CD4-positive, CD25-positive, alpha-beta regulatory T cell (primary cell): ENCODE measurements around the gene GPR141. TPM values are rescaled to one million over a fixed set of nuclear protein-coding genes. Genes with fewer than 3 reads are reported as not detected.

Experiments used
- ATAC-seq, 2 donors: fragments of 150-1000 bp; cut with Tn5 transposase; one replicate each; pipeline ENCODE4 v1.10.0; 2021; ENCODE audit warnings: low read depth in 2 of 2, moderate number of reproducible peaks in 2 of 2, moderate library complexity in 1 of 2
- DNase-seq, 3 donors: peaks; one replicate each; pipeline versions ENCODE4 v3.0.0 to v3.0.0-alpha.2; 2012 to 2022; ENCODE audit warnings: mixed read lengths in 1 of 3
- H3K27ac ChIP-seq: one replicate; pipeline ENCODE4 v1.7.0; 2013; ENCODE audit warnings: mild to moderate bottlenecking, low read length; ENCODE audit not compliant: insufficient read depth, poor library complexity, severe bottlenecking
- H3K27me3 ChIP-seq: one replicate; pipeline ENCODE4 v1.7.0; 2013; ENCODE audit warnings: low read length; ENCODE audit not compliant: control insufficient read depth, insufficient read depth
- H3K36me3 ChIP-seq: one replicate; pipeline ENCODE4 v1.7.0; 2013; ENCODE audit warnings: mild to moderate bottlenecking, low read length, moderate library complexity; ENCODE audit not compliant: control insufficient read depth, insufficient read depth
- H3K4me1 ChIP-seq: 2 replicates; pipeline ENCODE4 v1.7.0; 2013; ENCODE audit warnings: mild to moderate bottlenecking, low read length; ENCODE audit not compliant: insufficient read depth, control insufficient read depth, poor library complexity, severe bottlenecking
- H3K4me3 ChIP-seq: one replicate; pipeline ENCODE4 v1.7.0; 2013; ENCODE audit warnings: low read depth, mild to moderate bottlenecking, low read length, moderate library complexity
- H3K9me3 ChIP-seq, 2 experiments: 1 replicate in 1 of 2; 2 replicates in 1 of 2; pipeline ENCODE4 v1.7.0; 2013; ENCODE audit warnings: low read length in 2 of 2, mild to moderate bottlenecking in 1 of 2, moderate library complexity in 1 of 2; ENCODE audit not compliant: control insufficient read depth in 2 of 2
- H3K27ac Mint-ChIP-seq, 3 donors: one replicate each; pipeline ENCODE4 v1.8.0; 2020 to 2022; ENCODE audit warnings: mild to moderate bottlenecking in 3 of 3, mixed read lengths in 3 of 3, moderate library complexity in 2 of 3
- H3K27me3 Mint-ChIP-seq: one replicate; pipeline ENCODE4 v1.8.0; 2022; ENCODE audit warnings: mild to moderate bottlenecking, mixed read lengths
- H3K36me3 Mint-ChIP-seq: one replicate; pipeline ENCODE4 v1.8.0; 2020; ENCODE audit warnings: mixed read lengths
- H3K4me1 Mint-ChIP-seq, 4 donors: one replicate each; pipeline ENCODE4 v1.8.0; 2020 to 2022; ENCODE audit warnings: mixed read lengths in 4 of 4, mild to moderate bottlenecking in 1 of 4
- H3K4me3 Mint-ChIP-seq, 4 donors: one replicate each; pipeline ENCODE4 v1.8.0; 2020 to 2022; ENCODE audit warnings: mild to moderate bottlenecking in 4 of 4, mixed read lengths in 4 of 4, moderate library complexity in 3 of 4
- H3K9me3 Mint-ChIP-seq, 7 donors: one replicate each; pipeline ENCODE4 v1.8.0; 2020 to 2022; ENCODE audit warnings: mixed read lengths in 7 of 7, mild to moderate bottlenecking in 3 of 7, moderate library complexity in 2 of 7
- polyA plus RNA-seq, 4 donors: library from polyadenylated mRNA; unstranded; fragments of 300-500 nt; fragmentation: Illumina TruSeq; gene quantifications; one replicate each; pipeline ENCODE4 v1.2.3, GENCODE V29; 2021
- total RNA-seq: library from RNA; stranded (reverse); gene quantifications from one replicate; pipeline ENCODE4 v1.2.3, GENCODE V29; 2022

The GPR141 gene
- total and polyA plus RNA-seq, 5 donors from 2014 or later = not detected

DNA sequence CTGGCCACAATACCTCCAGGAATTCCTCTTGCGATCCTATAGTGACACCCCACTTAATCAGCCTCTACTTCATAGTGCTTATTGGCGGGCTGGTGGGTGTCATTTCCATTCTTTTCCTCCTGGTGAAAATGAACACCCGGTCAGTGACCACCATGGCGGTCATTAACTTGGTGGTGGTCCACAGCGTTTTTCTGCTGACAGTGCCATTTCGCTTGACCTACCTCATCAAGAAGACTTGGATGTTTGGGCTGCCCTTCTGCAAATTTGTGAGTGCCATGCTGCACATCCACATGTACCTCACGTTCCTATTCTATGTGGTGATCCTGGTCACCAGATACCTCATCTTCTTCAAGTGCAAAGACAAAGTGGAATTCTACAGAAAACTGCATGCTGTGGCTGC is 56.8 kb downstream of the GPR141 start:
- Histone ChIP-seq H3K4me3 (no peak overlapping the region), H3K4me1 (no peaks in the 10 kb centered on the region), H3K27ac (no peak overlapping the region), H3K9me3 (no peaks in the 10 kb centered on the region), H3K36me3 (no peaks in the 10 kb centered on the region), H3K27me3 (no peaks in the 10 kb centered on the region)
- H3K36me3 Mint-ChIP-seq = no peaks in the 10 kb centered on the region
- H3K27ac Mint-ChIP-seq = no peak overlapping the region
- H3K4me1 Mint-ChIP-seq = no peaks in the 10 kb centered on the region
- no peaks in the 10 kb centered on the region for H3K27me3 Mint-ChIP-seq
- peaks cover 0 to 3% (median 0%) of the 10 kb centered on the region in 7 donors for H3K9me3 Mint-ChIP-seq
- ATAC-seq (no peak), DNase-seq (no peak)
- H3K4me3 Mint-ChIP-seq = no peak overlapping the region

DNA sequence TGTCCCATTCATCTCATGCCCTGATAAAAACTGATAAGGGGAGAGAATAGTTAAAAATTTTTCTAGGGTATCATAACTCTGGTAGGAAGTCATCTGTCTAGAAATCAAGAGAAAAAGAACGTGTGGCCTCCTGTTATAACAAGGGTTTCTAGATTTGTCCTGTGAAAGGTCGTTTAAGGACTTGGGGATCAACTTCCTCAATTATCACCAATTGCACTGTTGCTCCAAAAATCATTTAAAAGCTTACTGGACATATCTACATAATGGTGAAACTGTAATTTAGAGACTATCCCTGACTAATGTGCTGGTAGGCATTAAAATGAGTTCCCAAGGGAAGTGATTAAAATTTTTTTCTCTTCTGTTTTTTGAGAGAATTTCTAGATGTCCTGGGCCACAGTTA is 58.2 kb downstream of the GPR141 start:
- Mint-ChIP-seq H3K27me3 (no peaks in the 10 kb centered on the region), H3K4me1 (no peaks in the 10 kb centered on the region), H3K4me3 (no peak overlapping the region), H3K36me3 (no peaks in the 10 kb centered on the region), H3K27ac (no peak overlapping the region), H3K9me3 (peaks cover 0 to 3% (median 0%) of the 10 kb centered on the region in 7 donors)
- Histone ChIP-seq H3K9me3 (no peaks in the 10 kb centered on the region), H3K27me3 (no peaks in the 10 kb centered on the region), H3K4me1 (no peaks in the 10 kb centered on the region), H3K36me3 (no peaks in the 10 kb centered on the region), H3K27ac (no peak overlapping the region), H3K4me3 (no peak overlapping the region)
- no peak for ATAC-seq
- no peak for DNase-seq

DNA sequence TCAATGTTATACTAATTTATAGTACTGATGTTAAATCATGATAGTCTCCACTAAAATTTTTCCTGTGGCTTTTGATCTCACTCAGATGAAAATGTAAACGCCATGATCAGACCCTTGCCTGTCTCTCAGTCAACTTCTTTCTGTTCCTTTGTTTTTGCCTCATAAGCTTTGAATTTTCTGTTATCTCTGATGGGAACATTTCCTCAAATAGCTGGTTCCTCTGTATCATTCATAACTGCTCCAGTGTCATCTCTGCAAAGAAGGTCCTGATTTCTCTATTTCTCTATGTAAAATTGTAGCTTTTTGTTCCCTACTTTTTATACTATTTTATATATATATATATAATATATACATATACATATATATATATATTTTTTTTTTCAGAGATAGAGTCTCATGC is 67.5 kb downstream of the GPR141 start:
- ATAC-seq (no peak), DNase-seq (no peak)
- no peak overlapping the region for H3K4me3 ChIP-seq
- H3K4me3 Mint-ChIP-seq = no peak overlapping the region
- H3K4me1 ChIP-seq = no peaks in the 10 kb centered on the region
- peaks cover 5% of the 10 kb centered on the region for H3K27me3 Mint-ChIP-seq
- H3K4me1 Mint-ChIP-seq = no peaks in the 10 kb centered on the region
- H3K36me3 Mint-ChIP-seq = no peaks in the 10 kb centered on the region
- H3K9me3 ChIP-seq = no peaks in the 10 kb centered on the region
- no peak overlapping the region for H3K27ac Mint-ChIP-seq
- no peaks in the 10 kb centered on the region for H3K36me3 ChIP-seq
- peaks cover 0 to 2% (median 0%) of the 10 kb centered on the region in 7 donors for H3K9me3 Mint-ChIP-seq
- no peaks in the 10 kb centered on the region for H3K27me3 ChIP-seq
- H3K27ac ChIP-seq = no peak overlapping the region

DNA sequence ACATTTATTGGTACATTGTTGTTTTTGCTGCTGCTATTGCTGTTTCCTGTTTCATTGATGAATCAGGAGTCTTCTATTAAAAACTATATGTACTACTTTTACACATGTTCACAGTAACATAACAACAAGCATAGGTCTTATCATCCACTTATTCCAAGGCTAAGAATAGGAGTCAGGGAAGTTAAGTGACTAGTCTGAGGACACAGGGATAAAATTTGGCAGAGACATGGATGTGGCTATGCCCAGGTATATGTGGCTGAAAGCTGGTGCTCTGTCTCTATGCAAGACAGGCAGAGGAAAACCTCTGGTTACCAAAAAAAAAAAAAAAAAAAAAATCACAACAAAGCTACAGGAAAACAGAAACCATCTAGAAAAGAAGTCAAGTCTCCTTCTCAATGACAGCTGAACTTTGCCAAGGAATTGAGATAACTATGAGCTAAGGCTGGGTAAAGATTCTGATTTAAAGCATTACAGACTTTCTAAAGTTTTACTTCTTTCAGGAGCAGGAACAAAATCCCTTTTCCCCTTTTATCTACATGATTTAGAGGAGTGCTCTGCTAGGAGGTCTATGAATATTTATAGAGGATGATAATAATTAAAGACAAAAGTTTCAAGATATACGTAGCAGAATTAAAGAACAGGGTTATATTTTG is 70.0 kb downstream of the GPR141 start:
- Histone ChIP-seq H3K27me3 (no peaks in the 10 kb centered on the region), H3K4me3 (no peak overlapping the region), H3K9me3 (no peaks in the 10 kb centered on the region), H3K36me3 (no peaks in the 10 kb centered on the region), H3K27ac (no peak overlapping the region), H3K4me1 (no peaks in the 10 kb centered on the region)
- DNase-seq = no peak
- Mint-ChIP-seq H3K27ac (no peak overlapping the region), H3K36me3 (no peaks in the 10 kb centered on the region), H3K9me3 (peaks cover 0 to 2% (median 0%) of the 10 kb centered on the region in 7 donors), H3K4me3 (no peak overlapping the region), H3K4me1 (no peaks in the 10 kb centered on the region), H3K27me3 (peaks cover 9% of the 10 kb centered on the region)
- no peak for ATAC-seq

DNA sequence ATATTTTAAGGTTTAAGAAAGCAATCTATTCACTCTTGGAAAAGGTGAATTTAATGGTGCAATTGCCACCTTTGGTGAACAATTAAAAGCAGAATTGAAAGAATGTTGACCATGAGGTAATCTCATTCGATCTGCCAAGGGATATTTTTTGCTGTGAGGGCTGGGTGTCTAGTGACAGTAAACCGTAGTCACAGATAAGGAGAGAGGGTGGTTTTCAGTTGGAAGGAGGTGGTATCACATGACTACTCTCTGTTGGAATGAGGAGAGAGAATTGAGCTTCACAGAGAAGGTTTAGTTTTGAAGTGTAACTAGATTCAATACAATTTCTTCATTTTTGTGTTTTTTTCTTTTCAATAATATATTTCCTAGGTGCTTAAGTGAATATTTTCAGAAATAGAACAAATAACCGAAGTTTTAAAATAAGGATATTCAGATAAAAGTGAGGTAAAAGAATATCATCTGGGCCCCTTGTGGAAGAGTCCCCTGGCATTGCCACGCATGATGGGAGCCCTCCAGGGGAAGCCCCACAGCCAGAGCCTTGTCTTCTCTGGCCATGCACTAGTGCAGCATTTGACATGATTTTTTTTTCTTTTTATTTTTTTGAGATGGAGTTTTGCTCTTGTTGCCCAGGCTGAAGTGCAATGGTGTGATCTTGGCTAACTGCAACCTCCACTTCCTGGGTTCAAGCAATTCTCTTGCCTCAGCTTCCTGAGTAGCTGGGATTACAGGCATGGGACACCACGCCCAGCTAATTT is 73.4 kb downstream of the GPR141 start:
- Histone ChIP-seq H3K4me1 (no peaks in the 10 kb centered on the region), H3K27me3 (no peaks in the 10 kb centered on the region), H3K4me3 (no peak overlapping the region), H3K36me3 (no peaks in the 10 kb centered on the region), H3K27ac (no peak overlapping the region), H3K9me3 (no peaks in the 10 kb centered on the region)
- no peaks in the 10 kb centered on the region for H3K9me3 Mint-ChIP-seq
- DNase-seq (no peak), ATAC-seq (no peak)
- no peak overlapping the region for H3K4me3 Mint-ChIP-seq
- no peak overlapping the region for H3K27ac Mint-ChIP-seq
- H3K36me3 Mint-ChIP-seq = no peaks in the 10 kb centered on the region
- H3K4me1 Mint-ChIP-seq = no peaks in the 10 kb centered on the region
- H3K27me3 Mint-ChIP-seq = peaks cover 9% of the 10 kb centered on the region

DNA sequence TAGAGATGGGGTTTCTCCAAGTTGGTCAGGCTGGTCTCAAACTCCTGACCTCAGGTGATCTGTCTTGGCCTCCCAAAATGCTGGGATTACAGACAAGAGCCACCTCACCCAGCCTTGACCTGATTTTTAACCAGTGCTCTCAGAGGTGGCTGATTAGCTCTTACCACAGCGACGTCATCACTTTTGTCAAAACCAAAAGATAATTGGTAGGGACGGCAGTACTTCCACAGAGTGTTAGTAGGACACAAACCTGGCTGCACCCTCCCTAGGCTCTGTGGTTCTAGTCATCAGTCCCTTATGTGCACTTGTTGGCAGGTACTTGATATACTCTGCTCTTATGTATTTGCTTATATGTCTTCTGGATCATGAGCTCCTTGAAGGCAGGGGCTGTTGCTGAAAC is 74.0 kb downstream of the GPR141 start:
- Histone ChIP-seq H3K36me3 (no peaks in the 10 kb centered on the region), H3K27me3 (no peaks in the 10 kb centered on the region), H3K27ac (no peak overlapping the region), H3K9me3 (no peaks in the 10 kb centered on the region), H3K4me1 (no peaks in the 10 kb centered on the region), H3K4me3 (no peak overlapping the region)
- H3K4me1 Mint-ChIP-seq = no peaks in the 10 kb centered on the region
- DNase-seq = no peak
- H3K36me3 Mint-ChIP-seq = no peaks in the 10 kb centered on the region
- H3K4me3 Mint-ChIP-seq = no peak overlapping the region
- H3K27me3 Mint-ChIP-seq = peaks cover 9% of the 10 kb centered on the region
- H3K27ac Mint-ChIP-seq = no peak overlapping the region
- no peak for ATAC-seq
- no peaks in the 10 kb centered on the region for H3K9me3 Mint-ChIP-seq

DNA sequence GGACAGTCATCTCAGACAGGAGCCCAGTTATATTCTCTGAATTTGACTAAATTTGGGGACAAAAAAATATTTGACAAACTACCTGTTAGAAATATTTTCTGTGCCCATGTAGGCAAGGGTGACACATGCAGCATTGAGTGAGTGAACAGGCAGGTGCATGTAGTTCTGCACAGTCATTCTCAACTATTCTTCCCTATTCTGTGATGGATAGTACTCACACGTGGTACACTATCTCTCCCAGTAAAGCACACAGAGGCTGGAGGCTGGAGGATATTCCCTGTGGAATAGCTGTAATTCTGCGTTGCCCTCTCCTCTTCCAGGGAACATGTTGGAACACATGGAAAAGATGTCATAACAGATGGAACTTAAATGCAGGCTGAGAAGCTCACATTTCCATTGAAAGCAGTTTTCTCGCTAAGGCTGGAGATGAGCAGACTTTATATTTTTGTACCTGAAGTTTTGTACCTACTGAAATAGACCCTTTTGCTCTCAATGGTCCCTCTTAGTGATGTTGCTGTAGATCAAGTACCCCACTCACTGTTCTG is 75.0 kb downstream of the GPR141 start:
- H3K9me3 ChIP-seq = no peaks in the 10 kb centered on the region
- H3K27ac Mint-ChIP-seq = no peak overlapping the region

DNA sequence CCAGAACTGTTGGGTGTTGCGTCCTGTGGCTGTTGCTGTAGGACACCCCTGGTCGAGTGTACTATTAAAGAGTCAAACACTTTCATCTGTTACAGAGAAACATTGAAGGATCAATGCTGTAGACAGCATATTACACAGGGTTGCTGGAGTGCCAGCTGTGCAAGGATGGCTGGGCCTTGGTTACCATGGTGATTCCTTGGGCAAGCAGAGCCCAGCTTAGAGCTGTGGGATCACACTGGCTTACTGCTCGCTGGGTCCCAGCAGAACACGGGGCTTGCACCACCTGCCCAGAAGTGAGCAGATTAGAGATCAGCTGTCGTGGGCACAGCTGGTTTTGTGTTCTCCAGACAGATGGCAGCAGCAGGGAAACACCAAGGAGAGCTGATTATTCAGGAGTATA is 76.0 kb downstream of the GPR141 start:
- Mint-ChIP-seq H3K36me3 (no peaks in the 10 kb centered on the region), H3K27me3 (peaks cover 9% of the 10 kb centered on the region), H3K9me3 (no peaks in the 10 kb centered on the region), H3K27ac (no peak overlapping the region), H3K4me1 (no peaks in the 10 kb centered on the region), H3K4me3 (no peak overlapping the region)
- ATAC-seq (no peak), DNase-seq (no peak)
- Histone ChIP-seq H3K4me3 (no peak overlapping the region), H3K36me3 (no peaks in the 10 kb centered on the region), H3K9me3 (no peaks in the 10 kb centered on the region), H3K27me3 (no peaks in the 10 kb centered on the region), H3K4me1 (no peaks in the 10 kb centered on the region), H3K27ac (no peak overlapping the region)

More for the DNA sequence above, 75.0 kb downstream of the GPR141 start:
- no peak overlapping the region for H3K27ac ChIP-seq
- H3K4me3 ChIP-seq = no peak overlapping the region
- H3K36me3 ChIP-seq = no peaks in the 10 kb centered on the region
- ATAC-seq (no peak), DNase-seq (no peak)
- Mint-ChIP-seq H3K4me1 (no peaks in the 10 kb centered on the region), H3K27me3 (peaks cover 9% of the 10 kb centered on the region), H3K36me3 (no peaks in the 10 kb centered on the region), H3K4me3 (no peak overlapping the region), H3K9me3 (no peaks in the 10 kb centered on the region)
- no peaks in the 10 kb centered on the region for H3K27me3 ChIP-seq
- no peaks in the 10 kb centered on the region for H3K4me1 ChIP-seq
